OCI-M2 (cell line): Measurements from ENCODE around the gene CXXC4.

Experiments
- DNase-seq: peaks from one replicate; lab custom pipeline; 2025; ENCODE audit not compliant: unreplicated experiment; lab: John Stamatoyannopoulos, UW

Gene CXXC4

GRCh38 chr4:104490096-104490769, 4.5 kb downstream of the CXXC4 start:
- DNase-seq: no peak

- no peak for DNase-seq
Observed at GRCh38 chr4:104489731-104490095, 5.0 kb downstream of the CXXC4 start.

- DNase-seq: no peak
Observed at GRCh38 chr4:104488151-104488550, 6.5 kb downstream of the CXXC4 start.

DNA sequence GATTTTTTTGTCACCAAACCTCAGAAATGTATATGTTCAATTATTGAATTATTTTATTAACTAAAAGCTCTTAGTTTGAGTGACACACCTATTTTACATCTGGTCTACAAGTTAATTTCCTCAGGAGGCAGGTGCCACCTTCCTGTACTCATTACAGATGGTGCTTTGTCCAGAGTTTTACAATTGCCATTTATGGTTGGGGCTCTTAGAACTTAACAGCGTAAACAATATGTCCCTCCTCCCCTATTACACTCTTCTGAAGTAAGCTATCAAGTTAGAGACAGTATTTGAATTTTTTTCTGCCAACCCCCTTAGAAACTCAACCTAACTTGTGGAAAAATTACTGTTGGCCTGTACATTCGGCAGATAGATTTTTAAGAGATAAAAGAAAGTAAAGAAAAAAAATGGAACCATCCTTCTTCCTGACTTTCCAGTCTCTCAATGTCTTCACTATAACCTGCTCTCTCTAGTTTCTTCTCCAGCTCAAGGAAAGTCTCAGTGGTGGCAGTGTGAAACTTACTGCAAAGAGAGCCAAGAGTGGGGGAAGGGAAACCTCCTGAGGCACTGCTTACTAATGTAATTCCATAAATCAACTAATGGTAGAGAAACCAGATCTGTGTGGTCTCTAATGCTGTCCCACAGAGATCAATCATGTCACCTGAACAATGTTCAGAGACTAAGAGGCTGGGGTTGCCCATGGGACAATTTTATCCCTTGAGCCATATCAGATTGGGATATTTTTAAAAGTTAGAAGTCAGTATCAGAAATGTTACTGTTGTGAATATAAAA, 7.8 kb downstream of the CXXC4 start:
- no peak for DNase-seq

DNA sequence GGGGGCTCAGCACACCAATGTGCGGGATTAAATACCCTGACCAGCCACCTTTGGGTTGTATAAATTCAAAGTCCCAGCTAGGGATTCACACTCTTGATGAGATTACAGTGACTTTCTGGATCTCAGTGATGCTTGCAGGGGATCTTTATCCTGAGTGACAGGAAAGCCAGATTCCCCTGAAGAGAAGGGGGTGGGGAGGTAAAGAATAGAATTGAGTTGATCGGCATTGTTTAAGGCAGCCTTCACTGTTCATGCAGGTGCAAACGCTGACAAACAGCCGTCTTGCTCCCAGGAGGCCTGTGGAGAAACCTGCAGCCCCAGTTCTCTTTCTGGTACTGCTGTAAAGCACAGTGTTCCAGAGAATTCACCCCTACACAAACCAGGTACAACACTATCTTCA, 19.0 kb downstream of the CXXC4 start:
- no peak for DNase-seq

DNA sequence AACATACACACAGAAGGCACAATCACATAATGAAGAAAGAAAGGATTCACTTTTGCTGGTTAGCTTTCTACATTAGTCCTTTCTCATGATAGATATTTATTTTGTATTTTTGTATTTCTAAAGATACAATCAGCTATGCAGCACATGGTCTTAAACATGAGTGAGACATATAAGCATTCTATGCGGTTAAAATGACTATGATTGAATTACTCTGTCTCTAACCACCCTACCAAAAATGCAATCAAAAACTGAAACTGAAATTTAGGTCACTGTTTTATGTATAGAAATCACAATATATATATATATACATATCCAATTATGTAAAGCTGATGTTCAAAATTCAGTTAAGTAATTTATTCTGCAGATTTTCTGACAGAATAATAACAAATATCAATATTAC, 21.9 kb downstream of the CXXC4 start:
- DNase-seq: no peak

GRCh38 chr4:104470770-104471169, 23.9 kb downstream of the CXXC4 start:
- DNase-seq: no peak

- DNase-seq: no peak
Observed at GRCh38 chr4:104469794-104470193, 24.9 kb downstream of the CXXC4 start.

GRCh38 chr4:104465619-104466018, 29.1 kb downstream of the CXXC4 start:
- no peak for DNase-seq

DNA sequence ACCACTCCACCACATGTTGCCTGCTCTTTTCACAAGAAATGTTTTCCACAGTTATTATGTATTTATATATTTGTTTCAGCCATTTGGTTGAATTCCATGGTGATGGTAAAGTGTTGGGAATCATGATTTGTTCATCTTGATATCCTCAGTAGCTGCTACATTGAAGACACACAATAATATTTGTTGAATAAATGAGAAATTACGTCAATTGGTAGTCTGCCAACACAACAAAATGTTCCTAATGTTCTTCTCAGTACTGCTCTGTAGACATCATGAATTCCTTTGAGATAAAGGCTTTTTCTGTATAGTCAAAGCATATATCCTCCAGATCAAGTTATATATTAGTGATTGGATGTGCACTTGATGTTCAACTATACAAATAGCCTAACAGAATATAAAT, 29.5 kb downstream of the CXXC4 start:
- DNase-seq: no peak

- no peak for DNase-seq
Observed at GRCh38 chr4:104462641-104463040, 32.1 kb downstream of the CXXC4 start.

DNA sequence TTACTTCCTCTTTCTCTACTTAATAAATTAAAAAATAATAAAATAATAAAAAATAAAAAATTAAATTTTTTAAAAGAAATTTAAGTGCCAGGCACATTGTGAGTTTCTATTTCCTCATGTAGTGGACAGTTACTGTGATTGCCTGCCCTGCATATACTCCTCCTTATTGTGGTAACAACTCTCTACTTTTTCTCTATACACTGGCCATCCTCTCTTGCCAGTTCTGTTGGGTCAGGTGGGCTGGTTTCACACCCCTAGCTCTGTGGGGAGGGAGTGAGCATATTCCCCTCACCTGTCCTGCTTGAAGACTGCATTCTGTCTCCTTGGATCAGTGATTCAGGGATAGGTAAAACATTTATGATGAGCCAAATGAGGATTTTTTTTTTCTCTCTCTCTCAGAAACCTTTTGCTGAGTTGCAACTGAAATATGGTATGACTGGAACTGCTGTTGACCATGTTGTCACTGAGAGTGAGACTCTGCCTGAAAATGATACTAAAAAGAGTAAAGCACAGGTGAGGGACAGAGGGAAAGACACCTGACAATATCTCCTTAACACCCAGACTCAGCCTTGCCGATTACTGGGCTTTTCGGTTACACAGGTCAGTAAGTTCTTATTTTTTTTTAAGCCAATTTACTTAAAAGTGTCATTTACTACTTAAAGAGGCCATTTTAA, 37.2 kb downstream of the CXXC4 start:
- DNase-seq: no peak

- DNase-seq: no peak
Observed at GRCh38 chr4:104451573-104451972, 43.1 kb downstream of the CXXC4 start.

- no peak for DNase-seq
Observed at GRCh38 chr4:104449537-104449936, 45.2 kb downstream of the CXXC4 start.

DNA sequence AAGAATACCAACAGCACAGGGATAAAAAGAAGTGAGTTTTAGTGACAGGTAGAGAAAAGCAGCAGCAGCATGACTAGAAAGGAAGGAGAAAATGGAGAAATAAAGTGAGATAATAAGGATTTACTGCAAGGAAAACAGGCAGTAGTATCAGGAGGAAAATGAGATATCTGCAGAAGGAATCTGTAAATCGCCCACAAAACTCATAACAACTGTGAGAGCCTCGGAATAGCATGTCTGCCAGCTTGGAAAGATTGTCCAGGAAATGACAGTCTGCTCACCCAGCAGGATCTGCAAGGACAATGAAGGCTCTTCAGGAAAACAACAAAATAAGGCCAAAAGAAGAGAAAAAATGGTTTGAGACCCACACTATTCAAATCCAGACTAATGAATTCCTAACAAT, 47.4 kb downstream of the CXXC4 start:
- DNase-seq: no peak

DNA sequence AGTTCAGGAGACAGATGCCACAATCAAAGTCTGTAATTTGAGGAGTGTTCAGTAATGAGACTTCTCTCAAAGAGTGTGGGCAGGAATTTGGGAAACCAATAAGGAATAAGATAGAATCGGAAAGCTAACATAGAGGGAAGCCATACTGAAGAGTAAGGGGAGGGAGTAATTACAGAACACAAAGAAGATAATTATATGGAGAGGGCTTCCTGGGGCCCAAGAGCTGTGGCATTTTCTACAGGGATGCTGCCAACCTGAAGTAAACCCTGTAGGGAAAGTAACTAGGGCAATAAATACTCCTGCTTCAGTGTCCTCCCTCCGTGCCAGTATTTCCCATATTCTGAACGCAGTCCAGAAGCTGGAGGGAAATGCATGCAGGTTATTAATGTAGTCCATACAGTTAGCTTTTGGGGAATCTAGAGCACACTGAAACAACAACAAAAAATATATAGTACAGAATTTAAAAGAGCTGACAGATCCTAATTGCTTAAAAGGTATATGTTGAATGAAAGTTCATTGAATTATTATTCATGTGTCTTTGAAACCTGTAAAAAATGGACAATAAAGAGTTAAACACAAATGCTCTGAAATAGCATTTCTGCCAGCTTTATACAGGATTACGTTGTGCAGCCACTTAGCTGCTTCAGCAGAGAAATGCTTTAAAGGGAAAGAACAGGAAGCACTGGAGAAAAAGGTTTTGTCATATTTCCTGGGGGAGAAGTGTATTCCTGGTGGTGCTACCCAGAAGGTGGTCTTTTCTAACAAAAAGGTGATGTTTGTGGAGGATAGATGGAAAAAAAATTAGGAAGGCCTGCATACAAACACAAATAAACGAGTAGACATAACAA, 48.0 kb downstream of the CXXC4 start:
- DNase-seq: no peak

- DNase-seq: no peak
Observed at GRCh38 chr4:104444685-104445084, 50.0 kb downstream of the CXXC4 start.

- DNase-seq: no peak
Observed at GRCh38 chr4:104436542-104436941, 58.2 kb downstream of the CXXC4 start.

GRCh38 chr4:104429150-104429741, 65.4 kb downstream of the CXXC4 start:
- no peak for DNase-seq

GRCh38 chr4:104425948-104426347, 68.7 kb downstream of the CXXC4 start:
- DNase-seq: no peak

DNA sequence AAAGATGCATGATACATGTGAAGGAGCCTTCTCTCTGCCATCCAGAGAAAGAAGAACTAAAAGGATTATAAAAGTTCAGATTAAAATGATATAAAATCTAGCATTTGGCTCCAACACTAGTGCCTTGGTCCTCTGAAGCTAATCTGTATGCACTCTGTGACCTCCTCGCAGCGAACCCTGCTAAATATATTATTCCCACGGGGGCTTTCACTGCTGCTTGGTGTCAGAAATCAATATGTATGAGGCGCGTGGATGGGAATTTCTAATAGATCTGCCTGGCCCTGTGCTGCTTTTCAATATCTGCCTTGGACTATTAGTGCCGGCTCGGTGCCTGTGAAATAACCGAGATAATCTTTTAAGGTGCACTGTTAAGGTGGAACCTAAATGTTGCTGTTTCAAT, 69.7 kb downstream of the CXXC4 start:
- no peak for DNase-seq
